HG02588 (cell line): ENCODE measurements around the gene IL6.
"Not testable (repeated sequence)": the region's sequence is repeated elsewhere in the genome, so short reads cannot be mapped to it uniquely, and the experiment has no call there.

ENCODE experiments used
- ATAC-seq: cut with Tn5 transposase; IDR thresholded peaks from one replicate; pipeline ENCODE4 v1.9.1; 2021; ENCODE audit warnings: mild to moderate bottlenecking, moderate library complexity; ENCODE audit not compliant: unreplicated experiment

Gene IL6

GRCh38 chr7:22703978-22704610 lies 22.9 kb upstream of the IL6 start:
- not testable (repeated sequence) for ATAC-seq

- ATAC-seq, result not testable (repeated sequence)
Measured at GRCh38 chr7:22704722-22705121, 22.3 kb upstream of the IL6 start.

GRCh38 chr7:22705874-22706273 lies 21.1 kb upstream of the IL6 start:
- not testable (repeated sequence) for ATAC-seq

- ATAC-seq, result not testable (repeated sequence)
Measured at GRCh38 chr7:22707026-22707691, 19.8 kb upstream of the IL6 start.

- not testable (repeated sequence) for ATAC-seq
Measured at GRCh38 chr7:22708214-22708613, 18.8 kb upstream of the IL6 start.

GRCh38 chr7:22708677-22709061 lies 18.3 kb upstream of the IL6 start:
- not testable (repeated sequence) for ATAC-seq

GRCh38 chr7:22709062-22709829 lies 17.8 kb upstream of the IL6 start:
- ATAC-seq, result not testable (repeated sequence)

GRCh38 chr7:22709857-22710256 lies 17.1 kb upstream of the IL6 start:
- no peak for ATAC-seq

- ATAC-seq, result peak; percentile 76
Measured at GRCh38 chr7:22712999-22713398, 14.0 kb upstream of the IL6 start.

GRCh38 chr7:22713463-22713862 lies 13.5 kb upstream of the IL6 start:
- no peak for ATAC-seq

GRCh38 chr7:22715969-22716368 lies 11.0 kb upstream of the IL6 start:
- ATAC-seq, result no peak

GRCh38 chr7:22717760-22718159 lies 9.2 kb upstream of the IL6 start:
- ATAC-seq, result no peak

GRCh38 chr7:22718200-22718711 lies 8.7 kb upstream of the IL6 start:
- ATAC-seq, result no peak

- ATAC-seq, result no peak
Measured at GRCh38 chr7:22718911-22719420, 8.0 kb upstream of the IL6 start.

- no peak for ATAC-seq
Measured at GRCh38 chr7:22720791-22721786, 5.9 kb upstream of the IL6 start.

- no peak for ATAC-seq
Measured at GRCh38 chr7:22722536-22723180, 4.3 kb upstream of the IL6 start.

- no peak for ATAC-seq
Measured at GRCh38 chr7:22723181-22723601, 3.8 kb upstream of the IL6 start.

GRCh38 chr7:22723637-22724036 lies 3.4 kb upstream of the IL6 start:
- no peak for ATAC-seq

GRCh38 chr7:22724861-22725260 lies 2.1 kb upstream of the IL6 start:
- no peak for ATAC-seq

- no peak for ATAC-seq
Measured at GRCh38 chr7:22725585-22725984, 1.4 kb upstream of the IL6 start.
